Measurements from ENCODE around the gene ADGRV1. TPM values are rescaled to one million over a fixed set of nuclear protein-coding genes. Genes with fewer than 3 reads are reported as not detected.

ADGRV1 gene
- total RNA-seq, 4 donors from 2014 or later = 6.0 to 37.0 (median 10.6) TPM

DNA sequence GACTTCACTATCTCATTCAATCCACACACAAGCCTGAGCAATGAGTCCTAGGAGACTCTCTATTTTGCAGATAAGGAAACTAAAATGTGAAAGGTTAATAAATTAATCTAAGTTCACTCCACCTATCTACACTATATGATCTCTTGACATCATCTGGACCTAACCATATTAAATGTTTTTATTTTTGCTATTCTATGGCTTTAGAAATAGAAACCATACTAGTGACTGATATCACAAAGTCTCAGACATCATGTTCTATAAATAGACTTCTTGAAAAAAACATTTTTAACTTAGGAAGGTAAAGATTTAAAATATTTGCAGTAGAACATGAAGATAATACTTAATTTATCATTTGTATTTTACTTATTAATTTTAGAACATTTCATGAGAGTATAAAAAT lies 9.4 kb upstream of the ADGRV1 start:
- in situ Hi-C loops (cut with MboI; ENCODE audit: low pct_ligation_motif_present in 1 of 4, low pct_unique_long_range_greater_than_20kb in 1 of 4, low sequenced_read_pairs in 3 of 4) (loop anchor here in 1 of 4 donors (25.0 kb wide), 1 partner anchor 112 kb away; no protein-coding TSS in a partner anchor), intact Hi-C loops (cut with DNase I; ENCODE audit: low total_unique reads) (no loop called here)
- Histone ChIP-seq H3K9me3 (no peaks in the 10 kb centered on the region), H3K27me3 (peaks cover 12% of the 10 kb centered on the region), H3K36me3 (no peaks in the 10 kb centered on the region), H3K4me3 (no peak overlapping the region), H3K27ac (no peak overlapping the region), H3K4me1 (peaks cover 0 to 7% (median 0%) of the 10 kb centered on the region in 4 donors)
- no peak for DNase-seq
- no peak for TF ChIP-seq EP300 (IDR thresholded peaks at IDR 0.05; ENCODE audit: low read depth)
- TF ChIP-seq, protein P1, sequence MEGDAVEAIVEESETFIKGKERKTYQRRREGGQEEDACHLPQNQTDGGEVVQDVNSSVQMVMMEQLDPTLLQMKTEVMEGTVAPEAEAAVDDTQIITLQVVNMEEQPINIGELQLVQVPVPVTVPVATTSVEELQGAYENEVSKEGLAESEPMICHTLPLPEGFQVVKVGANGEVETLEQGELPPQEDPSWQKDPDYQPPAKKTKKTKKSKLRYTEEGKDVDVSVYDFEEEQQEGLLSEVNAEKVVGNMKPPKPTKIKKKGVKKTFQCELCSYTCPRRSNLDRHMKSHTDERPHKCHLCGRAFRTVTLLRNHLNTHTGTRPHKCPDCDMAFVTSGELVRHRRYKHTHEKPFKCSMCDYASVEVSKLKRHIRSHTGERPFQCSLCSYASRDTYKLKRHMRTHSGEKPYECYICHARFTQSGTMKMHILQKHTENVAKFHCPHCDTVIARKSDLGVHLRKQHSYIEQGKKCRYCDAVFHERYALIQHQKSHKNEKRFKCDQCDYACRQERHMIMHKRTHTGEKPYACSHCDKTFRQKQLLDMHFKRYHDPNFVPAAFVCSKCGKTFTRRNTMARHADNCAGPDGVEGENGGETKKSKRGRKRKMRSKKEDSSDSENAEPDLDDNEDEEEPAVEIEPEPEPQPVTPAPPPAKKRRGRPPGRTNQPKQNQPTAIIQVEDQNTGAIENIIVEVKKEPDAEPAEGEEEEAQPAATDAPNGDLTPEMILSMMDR (IDR thresholded peaks at IDR 0.05) = no peak

DNA sequence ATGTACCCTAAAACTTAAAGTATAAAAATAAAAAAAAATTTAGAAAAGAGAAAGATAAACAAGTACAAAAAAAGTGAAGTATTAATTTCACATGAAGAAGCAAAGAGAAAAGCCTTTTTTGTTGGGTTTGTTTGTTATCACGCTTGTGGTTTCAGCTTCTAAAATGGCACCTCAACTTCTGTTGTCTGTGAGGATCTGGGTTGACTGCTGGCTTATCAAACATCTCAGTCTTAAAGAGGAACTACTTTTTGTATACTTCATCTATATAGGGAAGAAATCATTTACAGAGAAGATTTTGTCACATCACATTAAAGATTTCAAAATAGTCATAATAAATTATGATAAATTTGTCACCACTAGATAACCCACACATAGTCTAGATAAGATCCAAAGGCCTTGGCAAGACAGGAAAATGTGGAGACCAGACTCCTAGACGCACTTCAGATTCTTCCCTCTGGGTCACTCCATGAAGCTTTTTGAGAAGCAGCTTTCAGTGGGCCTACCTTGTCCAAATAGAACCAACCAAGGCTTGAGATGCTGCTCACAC lies 8.8 kb upstream of the ADGRV1 start:
- 71 to 90% methylated on average over 2 of the region's 2 CpGs for WGBS, 2 donors (ENCODE audit: low coverage in 1 of 2)
- TF ChIP-seq, protein P1 (IDR thresholded peaks at IDR 0.05) = no peak
- TF ChIP-seq POLR2A (IDR thresholded peaks at IDR 0.05) = no peak
- in situ Hi-C loops (cut with MboI; ENCODE audit: low pct_ligation_motif_present in 1 of 4, low pct_unique_long_range_greater_than_20kb in 1 of 4, low sequenced_read_pairs in 3 of 4) = loop anchor here in 1 of 4 donors (25.0 kb wide), 1 partner anchor 113 kb away; no protein-coding TSS in a partner anchor
- H3K9me3 ChIP-seq = no peaks in the 10 kb centered on the region
- intact Hi-C loops (cut with DNase I; ENCODE audit: low total_unique reads) = no loop called here
- H3K27ac ChIP-seq = no peak overlapping the region
- peaks cover 12% of the 10 kb centered on the region for H3K27me3 ChIP-seq
- H3K4me1 ChIP-seq = peaks cover 0 to 7% (median 0%) of the 10 kb centered on the region in 4 donors
- H3K4me3 ChIP-seq = no peak overlapping the region
- H3K36me3 ChIP-seq = no peaks in the 10 kb centered on the region
- DNase-seq = no peak

DNA sequence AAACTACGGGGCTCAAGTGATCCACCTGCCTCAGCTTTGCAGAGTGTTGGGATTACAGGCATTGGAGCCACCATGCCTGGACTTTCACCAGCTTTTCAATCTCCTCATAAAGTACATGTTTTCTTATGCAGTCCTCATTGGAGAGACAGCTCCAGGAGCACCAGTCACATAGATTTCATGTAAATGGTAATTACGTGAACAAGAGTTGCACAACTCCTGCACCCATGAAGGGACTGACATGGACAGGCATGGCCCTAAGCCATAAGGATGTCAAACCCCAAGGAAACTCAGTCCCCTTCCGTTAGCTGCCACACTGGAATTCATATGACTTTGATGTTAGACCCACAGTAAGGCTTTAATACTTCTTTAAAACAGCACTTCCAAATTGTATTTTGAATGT lies 7.6 kb upstream of the ADGRV1 start:
- 81 to 82% methylated on average over 2 to 3 of the region's 3 CpGs for WGBS, 2 donors (ENCODE audit: low coverage in 1 of 2)
- Histone ChIP-seq H3K4me1 (peaks cover 0 to 7% (median 0%) of the 10 kb centered on the region in 4 donors), H3K27me3 (peaks cover 12% of the 10 kb centered on the region), H3K9me3 (no peaks in the 10 kb centered on the region), H3K36me3 (no peaks in the 10 kb centered on the region), H3K27ac (no peak overlapping the region), H3K4me3 (no peak overlapping the region)
- intact Hi-C loops (cut with DNase I; ENCODE audit: low total_unique reads) = no loop called here
- TF ChIP-seq EP300 (IDR thresholded peaks at IDR 0.05; ENCODE audit: low read depth) = no peak
- TF ChIP-seq POLR2AphosphoS5 (IDR thresholded peaks at IDR 0.05) = no peak
- no peak for TF ChIP-seq POLR2A (IDR thresholded peaks at IDR 0.05)
- TF ChIP-seq, protein P1 (IDR thresholded peaks at IDR 0.05) = no peak
- no peak for DNase-seq
- in situ Hi-C loops (cut with MboI; ENCODE audit: low pct_ligation_motif_present in 1 of 4, low pct_unique_long_range_greater_than_20kb in 1 of 4, low sequenced_read_pairs in 3 of 4) = no loop called here

DNA sequence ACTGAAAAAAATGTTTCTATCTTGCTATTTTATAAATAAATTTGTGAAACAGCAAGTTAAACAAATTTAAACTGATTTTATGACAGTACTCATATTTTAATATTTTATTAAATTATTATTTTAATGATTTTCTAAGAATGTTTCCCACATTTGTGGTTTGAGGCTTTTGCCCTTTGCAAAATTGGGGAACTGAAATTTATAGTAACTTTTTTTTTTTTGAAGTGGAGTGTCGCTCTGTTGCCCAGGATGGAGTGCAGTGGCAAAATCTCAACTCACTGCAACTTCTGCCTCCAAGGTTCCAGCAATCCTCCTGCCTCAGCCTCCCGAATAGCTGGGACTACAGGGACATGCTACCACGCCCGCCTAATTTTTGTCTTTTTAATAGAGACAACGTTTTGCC lies 7.2 kb upstream of the ADGRV1 start:
- in situ Hi-C loops (cut with MboI; ENCODE audit: low pct_ligation_motif_present in 1 of 4, low pct_unique_long_range_greater_than_20kb in 1 of 4, low sequenced_read_pairs in 3 of 4) = no loop called here
- Histone ChIP-seq H3K4me3 (no peak overlapping the region), H3K4me1 (peaks cover 0 to 7% (median 0%) of the 10 kb centered on the region in 4 donors), H3K9me3 (no peaks in the 10 kb centered on the region), H3K27me3 (peaks cover 14% of the 10 kb centered on the region), H3K36me3 (no peaks in the 10 kb centered on the region), H3K27ac (no peak overlapping the region)
- WGBS, 2 donors (ENCODE audit: low coverage in 1 of 2) = 40 to 76% methylated on average over 1 to 5 of the region's 5 CpGs
- DNase-seq = no peak
- TF ChIP-seq POLR2AphosphoS5 (IDR thresholded peaks at IDR 0.05) (no peak), EP300 (IDR thresholded peaks at IDR 0.05; ENCODE audit: low read depth) (no peak), POLR2A (IDR thresholded peaks at IDR 0.05) (no peak)
- TF ChIP-seq, protein P1 (IDR thresholded peaks at IDR 0.05) = no peak
- intact Hi-C loops (cut with DNase I; ENCODE audit: low total_unique reads) = no loop called here
